GM23248 (cell line): ENCODE results near the gene GUCA1C.

Experiments used
- EZH2 ChIP-seq: fragments of 200-600 bp; sonication (generic); IDR thresholded peaks from 2 replicates; pipeline ENCODE4 v1.6.1; 2018; ENCODE audit warnings: antibody characterized with exemption, mild to moderate bottlenecking; ENCODE audit not compliant: insufficient read depth, poor library complexity, severe bottlenecking
- EZH2phosphoT487 ChIP-seq: fragments of 200-600 bp; sonication (generic); IDR thresholded peaks from 2 replicates; pipeline ENCODE4 v1.6.1; 2018; ENCODE audit warnings: antibody characterized with exemption, moderate library complexity, mild to moderate bottlenecking, low read depth; ENCODE audit not compliant: insufficient read depth

- TF ChIP-seq EZH2phosphoT487: no peak
- TF ChIP-seq EZH2: no peak
These were observed 75.8 kb downstream of the GUCA1C start for GRCh38 chr3:108877901-108878300.
